HCT116 (cell line): ENCODE measurements around the gene PFDN5. TPM values are rescaled to one million over a fixed set of nuclear protein-coding genes. Genes with fewer than 3 reads are reported as not detected.

ENCODE experiments used
- ATAC-seq: fragments of 200-7000 bp; cut with Tn5 transposase; 2 replicates; pipeline ENCODE4 v1.9.1; 2020; ENCODE audit warnings: mild to moderate bottlenecking, moderate library complexity
- BruUV-seq: library from RNA; stranded (reverse); fragments of 400-500 nt; replicated peaks from 2 replicates; lab custom pipeline; 2021; lab: Mats Ljungman, UMichigan
- CTCF ChIA-PET: fragments of 300-600 bp; sonication (Branson Sonifier 250); formaldehyde crosslinking; loops from one replicate; lab custom pipeline; 2021; ENCODE audit warnings: antibody characterized with exemption; lab: Charles Lee
- POLR2A ChIA-PET: fragments of 300-600, 350-600 bp; sonication (Branson Sonifier 250); formaldehyde crosslinking; loops from one replicate; lab custom pipeline; 2021; ENCODE audit warnings: antibody characterized with exemption; lab: Charles Lee
- RAD21 ChIA-PET, 2 experiments: fragments of 300-600 bp; sonication (Branson Sonifier 250); formaldehyde crosslinking; loops; one replicate each; lab custom pipeline; 2023; ENCODE audit warnings: low total read pairs in 2 of 2; ENCODE audit not compliant: uncharacterized antibody in 2 of 2, unreplicated experiment in 2 of 2, low non-redundant PET in 1 of 2; lab: Charles Lee
- DNase-seq: peaks from one replicate; pipeline ENCODE4 v3.0.0-alpha.2; 2010; ENCODE audit warnings: low read depth, low spot score
- H2AFZ ChIP-seq: fragments of 200-600 bp; shearing (Covaris generic), sonication (generic); 2 replicates; pipeline ENCODE4 v1.6.1; 2017; ENCODE audit warnings: low read depth, mixed run types, mixed read lengths, antibody characterized with exemption, low read length; ENCODE audit not compliant: poor library complexity, severe bottlenecking
- H3K27ac ChIP-seq: 2 replicates; pipeline ENCODE4 v1.5.1; 2012; ENCODE audit warnings: low read depth, low read length
- H3K27me3 ChIP-seq: fragments of 200-600 bp; sonication (generic); 2 replicates; pipeline ENCODE4 v1.6.1; 2016; ENCODE audit warnings: mixed run types, low read length, mixed read lengths; ENCODE audit not compliant: insufficient read depth
- H3K36me3 ChIP-seq, 2 experiments: fragments of 200-500 bp in 1 of 2; fragments of 200-600 bp in 1 of 2; sonication (Bioruptor generic) in 1 of 2; sonication (generic) in 1 of 2; 2 replicates each; pipeline versions ENCODE4 v1.5.1 to v1.6.1; 2014 to 2016; ENCODE audit warnings: low read length in 2 of 2, inconsistent platforms in 1 of 2, mixed read lengths in 1 of 2, mixed run types in 1 of 2; ENCODE audit not compliant: insufficient read depth in 2 of 2, control insufficient read depth in 1 of 2
- H3K4me1 ChIP-seq, 2 experiments: fragments of 200-600 bp in 1 of 2; sonication (generic) in 1 of 2; 2 replicates each; pipeline versions ENCODE4 v1.5.1 to v1.6.1; 2012 to 2017; ENCODE audit warnings: low read length in 2 of 2, inconsistent platforms in 1 of 2, mild to moderate bottlenecking in 1 of 2, mixed read lengths in 1 of 2, mixed run types in 1 of 2, moderate library complexity in 1 of 2; ENCODE audit not compliant: insufficient read depth in 2 of 2, control insufficient read depth in 1 of 2
- H3K4me2 ChIP-seq: fragments of 200-600 bp; sonication (generic); 2 replicates; pipeline ENCODE4 v1.6.1; 2017; ENCODE audit warnings: mixed run types, low read length, mixed read lengths
- H3K4me3 ChIP-seq, 2 experiments: fragments of 200-600 bp in 1 of 2; sonication (generic) in 1 of 2; replicated peaks in 1 of 2; 2 replicates each; pipeline ENCODE4 v1.5.1; 2011 to 2016; ENCODE audit warnings: low read length in 2 of 2, control low read depth in 1 of 2, low read depth in 1 of 2, mild to moderate bottlenecking in 1 of 2, mixed read lengths in 1 of 2, mixed run types in 1 of 2
- H3K79me2 ChIP-seq: fragments of 200-600 bp; sonication (generic); 2 replicates; pipeline ENCODE4 v1.6.1; 2017; ENCODE audit warnings: mild to moderate bottlenecking, mixed run types, low read length, moderate library complexity, mixed read lengths; ENCODE audit not compliant: insufficient read depth
- H3K9ac ChIP-seq: fragments of 200-600 bp; sonication (generic); 2 replicates; pipeline ENCODE4 v1.6.1; 2016; ENCODE audit warnings: low read length, mixed read lengths
- H3K9me2 ChIP-seq: fragments of 200-600 bp; sonication (generic), shearing (Covaris generic); 2 replicates; pipeline ENCODE4 v1.6.1; 2017; ENCODE audit warnings: mixed run types, mild to moderate bottlenecking, moderate library complexity; ENCODE audit not compliant: insufficient read depth
- H3K9me3 ChIP-seq, 2 experiments: fragments of 200-500 bp in 1 of 2; fragments of 200-600 bp in 1 of 2; sonication (Bioruptor generic) in 1 of 2; sonication (generic) in 1 of 2; 2 replicates each; pipeline ENCODE4 v1.6.1; 2014 to 2017; ENCODE audit warnings: low read length in 2 of 2, mixed read lengths in 2 of 2, inconsistent platforms in 1 of 2, low read depth in 1 of 2, mild to moderate bottlenecking in 1 of 2, mixed run types in 1 of 2, moderate library complexity in 1 of 2; ENCODE audit not compliant: control insufficient read depth in 1 of 2, insufficient read depth in 1 of 2
- H4K20me1 ChIP-seq: fragments of 200-600 bp; sonication (generic), shearing (Covaris generic); 2 replicates; pipeline ENCODE4 v1.6.1; 2017; ENCODE audit warnings: mixed run types, mild to moderate bottlenecking, moderate library complexity; ENCODE audit not compliant: insufficient read depth
- ATF3 ChIP-seq: IDR thresholded peaks from 2 replicates; pipeline ENCODE4 v1.6.1; 2012
- CBX3 ChIP-seq: IDR thresholded peaks from 2 replicates; pipeline ENCODE4 v1.6.1; 2012; ENCODE audit warnings: low read depth
- MAX ChIP-seq: IDR thresholded peaks from 2 replicates; pipeline ENCODE4 v1.6.1; 2012
- POLR2A ChIP-seq: IDR thresholded peaks from 2 replicates; pipeline ENCODE4 v1.7.0; 2011; ENCODE audit warnings: borderline replicate concordance; ENCODE audit not compliant: insufficient read depth, insufficient read length; ENCODE audit errors: extremely low read depth
- POLR2AphosphoS5 ChIP-seq: IDR thresholded peaks from 2 replicates; pipeline ENCODE4 v1.6.1; 2011; ENCODE audit warnings: mild to moderate bottlenecking, low read depth, low read length, moderate library complexity
- RAD21 ChIP-seq: IDR thresholded peaks from 2 replicates; pipeline ENCODE4 v1.6.1; 2012; ENCODE audit warnings: low read depth, mild to moderate bottlenecking
- SIN3A ChIP-seq: IDR thresholded peaks from 2 replicates; pipeline ENCODE4 v1.6.1; 2012; ENCODE audit warnings: low read depth
- SRF ChIP-seq: IDR thresholded peaks from 2 replicates; pipeline ENCODE4 v1.6.1; 2012; ENCODE audit warnings: low read depth
- ZFX ChIP-seq: fragments of 450-650 bp; IDR thresholded peaks from 2 replicates; pipeline ENCODE4 v1.6.1; 2017
- intact Hi-C: fragments of 100-400 bp; cut with micrococcal nuclease; formaldehyde crosslinking; loops from 2 replicates; pipeline ENCODE4 v1.10.0; 2022
- total RNA-seq: library from RNA; stranded (reverse); gene quantifications from one replicate; pipeline ENCODE4 v1.2.1, GENCODE V29; 2021; ENCODE audit not compliant: unreplicated experiment

The PFDN5 gene
- total RNA-seq, 1 experiment from 2014 or later = 318 TPM

GRCh38 chr12:53347905-53348304 is 52.6 kb downstream of the PFDN5 start:
- TF ChIP-seq SRF = no peak
- TF ChIP-seq POLR2A = no peak
- no peak for TF ChIP-seq MAX
- no peak for TF ChIP-seq ZFX
- TF ChIP-seq RAD21 = no peak
- no peak for TF ChIP-seq SIN3A
- no peak for TF ChIP-seq CBX3
- TF ChIP-seq POLR2AphosphoS5 = no peak
- TF ChIP-seq ATF3 = no peak
- H3K4me2 ChIP-seq = no peak overlapping the region
- ChIA-PET RAD21 (interaction anchor here in 1 of 2 experiments (0.9 kb wide), 1 partner anchor 23 kb away, joined by 4 read pairs; no protein-coding TSS in a partner anchor), POLR2A (interaction anchor here (1.7 kb wide), 1 partner anchor 73 kb away, joined by 4 read pairs; no protein-coding TSS in a partner anchor), CTCF (interaction anchor here (0.6 to 2.2 kb wide), 4 partner anchors 14 to 73 kb away, joined by 3 to 7 read pairs (median 4); partner anchors contain the start of gene AAAS)
- no peaks in the 10 kb centered on the region for H3K27me3 ChIP-seq
- no peak overlapping the region for H3K27ac ChIP-seq
- no peaks in the 10 kb centered on the region for H3K79me2 ChIP-seq
- peaks cover 13 to 29% of the 10 kb centered on the region in 2 experiments; a peak in 3 of 4 replicates for H3K4me1 ChIP-seq
- no peaks in the 10 kb centered on the region for H3K9me2 ChIP-seq
- ATAC-seq (no peak), DNase-seq (no peak)
- H2AFZ ChIP-seq = no peak overlapping the region
- no peak overlapping the region for H3K4me3 ChIP-seq
- BruUV-seq = no TSS peak
- H4K20me1 ChIP-seq = no peaks in the 10 kb centered on the region
- no peak overlapping the region for H3K9ac ChIP-seq
- H3K9me3 ChIP-seq = no peaks in the 10 kb centered on the region
- intact Hi-C loops = no loop called here
- H3K36me3 ChIP-seq = no peaks in the 10 kb centered on the region

Other genes with a start within 250 kb of the PFDN5 start
- gene TNS2, start 245.5 kb upstream of the PFDN5 start, total RNA-seq = 25.7 TPM
- gene SPRYD3, start 216.2 kb upstream of the PFDN5 start, total RNA-seq = 47.5 TPM
- gene IGFBP6, start 197.9 kb upstream of the PFDN5 start, total RNA-seq = 83.4 TPM
- 0.17 TPM for gene SOAT2, start 192.1 kb upstream of the PFDN5 start, total RNA-seq
- 49.7 TPM for gene ZNF740, start 114.8 kb upstream of the PFDN5 start, total RNA-seq
- 20.3 TPM for gene CSAD, start 114.6 kb upstream of the PFDN5 start, total RNA-seq
- gene ITGB7, start 88.3 kb upstream of the PFDN5 start, total RNA-seq = 1.9 TPM
- gene RARG, start 63.3 kb upstream of the PFDN5 start, total RNA-seq = 68.9 TPM
- 50.3 TPM for gene ESPL1, start 27.2 kb upstream of the PFDN5 start, total RNA-seq
- 104 TPM for gene MYG1, start 4.2 kb downstream of the PFDN5 start, total RNA-seq
- gene AAAS, start 26.1 kb downstream of the PFDN5 start, total RNA-seq = 87.9 TPM
- gene SP7, start 40.8 kb downstream of the PFDN5 start, total RNA-seq = not detected
- 96.8 TPM for gene SP1, start 84.6 kb downstream of the PFDN5 start, total RNA-seq
- not detected for gene AMHR2, start 128.3 kb downstream of the PFDN5 start, total RNA-seq
- 216 TPM for gene PRR13, start 146.2 kb downstream of the PFDN5 start, total RNA-seq
- 856 TPM for gene PCBP2, start 156.6 kb downstream of the PFDN5 start, total RNA-seq
- 16.3 TPM for gene MAP3K12, start 203.9 kb downstream of the PFDN5 start, total RNA-seq
- gene TARBP2, start 205.7 kb downstream of the PFDN5 start, total RNA-seq = 40.1 TPM
- gene NPFF, start 211.9 kb downstream of the PFDN5 start, total RNA-seq = not detected